Liver (tissue), 9 donors: ENCODE measurements around the gene SMIM15. TPM values are rescaled to one million over a fixed set of nuclear protein-coding genes. Genes with fewer than 3 reads are reported as not detected.

Experiments
- DNase-seq: peaks from one replicate; pipeline ENCODE4 v3.0.0-alpha.2; 2017; ENCODE audit warnings: low spot score
- H3K27ac ChIP-seq, 2 donors: one replicate each; pipeline ENCODE4 v1.7.0; 2013; ENCODE audit warnings: inconsistent platforms in 2 of 2, low read length in 2 of 2, control low read depth in 1 of 2, low read depth in 1 of 2, mild to moderate bottlenecking in 1 of 2
- H3K27me3 ChIP-seq, 4 donors: one replicate each; pipeline versions ENCODE4 v1.6.1 to v1.7.0; 2013; ENCODE audit warnings: low read length in 3 of 4, inconsistent platforms in 1 of 4, mild to moderate bottlenecking in 1 of 4, moderate library complexity in 1 of 4; ENCODE audit not compliant: control insufficient read depth in 4 of 4, insufficient read depth in 4 of 4
- H3K36me3 ChIP-seq, 4 donors: one replicate each; pipeline versions ENCODE4 v1.6.1 to v1.7.0; 2013; ENCODE audit warnings: low read length in 3 of 4, mild to moderate bottlenecking in 3 of 4, low read depth in 1 of 4, moderate library complexity in 1 of 4; ENCODE audit not compliant: control insufficient read depth in 4 of 4, insufficient read depth in 3 of 4
- H3K4me1 ChIP-seq, 4 donors: one replicate each; pipeline versions ENCODE4 v1.6.1 to v1.7.0; 2013; ENCODE audit warnings: low read length in 3 of 4, mild to moderate bottlenecking in 3 of 4, moderate library complexity in 1 of 4; ENCODE audit not compliant: control insufficient read depth in 4 of 4, insufficient read depth in 4 of 4
- H3K4me3 ChIP-seq, 3 donors: one replicate each; pipeline versions ENCODE4 v1.6.1 to v1.7.0; 2013; ENCODE audit warnings: low read length in 3 of 3, control low read depth in 1 of 3, low read depth in 1 of 3, mild to moderate bottlenecking in 1 of 3
- H3K9ac ChIP-seq, 2 donors: one replicate each; pipeline ENCODE4 v1.7.0; 2013; ENCODE audit warnings: low read length in 2 of 2, mild to moderate bottlenecking in 2 of 2, moderate library complexity in 2 of 2, control low read depth in 1 of 2, low read depth in 1 of 2
- H3K9me3 ChIP-seq, 4 donors: one replicate each; pipeline versions ENCODE4 v1.6.1 to v1.7.0; 2013; ENCODE audit warnings: low read length in 3 of 4; ENCODE audit not compliant: control insufficient read depth in 4 of 4
- ATF3 ChIP-seq: IDR thresholded peaks from 2 replicates; pipeline ENCODE4 v1.6.1; 2016; ENCODE audit warnings: antibody characterized with exemption
- FOXA1 ChIP-seq: IDR thresholded peaks from 2 replicates; pipeline ENCODE4 v1.6.1; 2016; ENCODE audit warnings: antibody characterized with exemption
- GABPA ChIP-seq, 2 donors: IDR thresholded peaks in 1 of 2; conservative IDR thresholded peaks in 1 of 2; 2 replicates each; pipeline ENCODE4 v1.6.1; 2016; ENCODE audit warnings: antibody characterized with exemption in 2 of 2, mild to moderate bottlenecking in 1 of 2, moderate library complexity in 1 of 2
- HNF4A ChIP-seq, 2 donors: conservative IDR thresholded peaks; 2 replicates each; pipeline ENCODE4 v1.6.1; 2016; ENCODE audit warnings: antibody characterized with exemption in 2 of 2, mild to moderate bottlenecking in 2 of 2
- RXRA ChIP-seq, 2 donors: IDR thresholded peaks; 2 replicates each; pipeline ENCODE4 v1.6.1; 2017 to 2018; ENCODE audit warnings: antibody characterized with exemption in 2 of 2, mild to moderate bottlenecking in 1 of 2
- SP1 ChIP-seq: IDR thresholded peaks from 2 replicates; pipeline ENCODE4 v1.6.1; 2018; ENCODE audit warnings: antibody characterized with exemption, mild to moderate bottlenecking
- YY1 ChIP-seq: IDR thresholded peaks from 2 replicates; pipeline ENCODE4 v1.6.1; 2016; ENCODE audit warnings: antibody characterized with exemption, mild to moderate bottlenecking
- WGBS: extraction: QIAGEN DNeasy Blood & Tissue Kit; methylation state at CpG from one replicate; pipeline ENCODE4 v1.1.7; 2013; 5-methylcytosine and 5-hydroxymethylcytosine counted together
- polyA plus RNA-seq, 2 donors: library from polyadenylated mRNA; stranded (reverse) in 1 of 2; unstranded in 1 of 2; fragments of 200-250 nt in 1 of 2; fragments of >200 nt in 1 of 2; fragmentation: Nextera tagmentation in 1 of 2; extraction: Ambion mirVana in 1 of 2; gene quantifications; one replicate each; pipeline versions ENCODE4 v1.2.1 to v1.2.3, GENCODE V29; 2013 to 2015
- total RNA-seq, 2 donors: library from RNA; depleted of rRNA; stranded (reverse); fragments of >200 nt; gene quantifications; one replicate each; pipeline ENCODE4 v1.2.3, GENCODE V29; 2014
- TF ChIP-seq, protein P1 (sequence below): IDR thresholded peaks from 2 replicates; pipeline ENCODE4 v1.6.1; 2016; ENCODE audit warnings: antibody characterized with exemption
- TF ChIP-seq, protein P2 (sequence below): IDR thresholded peaks from 2 replicates; pipeline ENCODE4 v1.6.1; 2016; ENCODE audit warnings: antibody characterized with exemption
- TF ChIP-seq, protein P3 (sequence below): IDR thresholded peaks from 2 replicates; pipeline ENCODE4 v1.6.1; 2016; ENCODE audit warnings: antibody characterized with exemption, mild to moderate bottlenecking
- donor health status: healthy.
- donor health status: healthy.
- donor health status: healthy.
- donor health status: healthy.
- donor health status: healthy.

The SMIM15 gene
- total and polyA plus RNA-seq, 4 donors: 20.1 to 31.2 (median 24.4) TPM

GRCh38 chr5:61205013-61205412 is 42.7 kb upstream of the SMIM15 start (continued):
- TF ChIP-seq HNF4A (conservative IDR thresholded peaks at IDR 0.05): no peak
- TF ChIP-seq, protein P1, sequence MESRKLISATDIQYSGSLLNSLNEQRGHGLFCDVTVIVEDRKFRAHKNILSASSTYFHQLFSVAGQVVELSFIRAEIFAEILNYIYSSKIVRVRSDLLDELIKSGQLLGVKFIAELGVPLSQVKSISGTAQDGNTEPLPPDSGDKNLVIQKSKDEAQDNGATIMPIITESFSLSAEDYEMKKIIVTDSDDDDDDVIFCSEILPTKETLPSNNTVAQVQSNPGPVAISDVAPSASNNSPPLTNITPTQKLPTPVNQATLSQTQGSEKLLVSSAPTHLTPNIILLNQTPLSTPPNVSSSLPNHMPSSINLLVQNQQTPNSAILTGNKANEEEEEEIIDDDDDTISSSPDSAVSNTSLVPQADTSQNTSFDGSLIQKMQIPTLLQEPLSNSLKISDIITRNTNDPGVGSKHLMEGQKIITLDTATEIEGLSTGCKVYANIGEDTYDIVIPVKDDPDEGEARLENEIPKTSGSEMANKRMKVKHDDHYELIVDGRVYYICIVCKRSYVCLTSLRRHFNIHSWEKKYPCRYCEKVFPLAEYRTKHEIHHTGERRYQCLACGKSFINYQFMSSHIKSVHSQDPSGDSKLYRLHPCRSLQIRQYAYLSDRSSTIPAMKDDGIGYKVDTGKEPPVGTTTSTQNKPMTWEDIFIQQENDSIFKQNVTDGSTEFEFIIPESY: no peak

DNA sequence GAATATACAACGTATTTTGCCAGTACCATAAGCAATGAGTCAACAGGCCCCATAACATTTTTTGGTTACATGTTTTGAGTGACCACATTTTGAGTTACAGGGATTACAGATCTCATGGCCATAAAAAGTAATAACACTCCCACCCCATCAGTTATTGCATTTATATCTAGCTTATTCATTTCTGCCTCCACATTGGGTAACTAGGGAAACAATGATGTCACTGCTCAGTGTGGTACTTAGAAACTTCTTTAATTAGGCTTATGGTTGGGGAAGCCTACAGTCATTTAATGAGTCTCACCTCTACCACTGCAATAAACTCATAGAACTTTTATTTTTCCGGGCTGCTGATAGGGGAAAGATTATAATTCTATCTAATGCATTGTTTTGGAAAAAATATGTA is 39.9 kb upstream of the SMIM15 start:
- Histone ChIP-seq H3K9me3 (no peaks in the 10 kb centered on the region), H3K27me3 (no peaks in the 10 kb centered on the region), H3K4me3 (no peak overlapping the region), H3K4me1 (no peaks in the 10 kb centered on the region), H3K36me3 (no peaks in the 10 kb centered on the region), H3K9ac (no peak overlapping the region), H3K27ac (no peak overlapping the region)
- TF ChIP-seq RXRA (IDR thresholded peaks at IDR 0.05) (no peak), SP1 (no peak), GABPA (IDR thresholded peaks at IDR 0.05 in 1 of 2, conservative IDR thresholded peaks at IDR 0.05 in 1 of 2) (no peak), FOXA1 (no peak)
- DNase-seq: no peak
- 82% methylated on average over 2 of the region's 2 CpGs for WGBS

GRCh38 chr5:61200582-61201155 is 38.4 kb upstream of the SMIM15 start:
- no peak overlapping the region for H3K27ac ChIP-seq
- H3K4me1 ChIP-seq: no peaks in the 10 kb centered on the region
- no peaks in the 10 kb centered on the region for H3K9me3 ChIP-seq
- TF ChIP-seq YY1: no peak
- TF ChIP-seq, protein P2, sequence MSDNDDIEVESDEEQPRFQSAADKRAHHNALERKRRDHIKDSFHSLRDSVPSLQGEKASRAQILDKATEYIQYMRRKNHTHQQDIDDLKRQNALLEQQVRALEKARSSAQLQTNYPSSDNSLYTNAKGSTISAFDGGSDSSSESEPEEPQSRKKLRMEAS: no peak
- TF ChIP-seq SP1: no peak
- no peak for TF ChIP-seq ATF3
- TF ChIP-seq HNF4A (conservative IDR thresholded peaks at IDR 0.05): no peak
- TF ChIP-seq, protein P3, sequence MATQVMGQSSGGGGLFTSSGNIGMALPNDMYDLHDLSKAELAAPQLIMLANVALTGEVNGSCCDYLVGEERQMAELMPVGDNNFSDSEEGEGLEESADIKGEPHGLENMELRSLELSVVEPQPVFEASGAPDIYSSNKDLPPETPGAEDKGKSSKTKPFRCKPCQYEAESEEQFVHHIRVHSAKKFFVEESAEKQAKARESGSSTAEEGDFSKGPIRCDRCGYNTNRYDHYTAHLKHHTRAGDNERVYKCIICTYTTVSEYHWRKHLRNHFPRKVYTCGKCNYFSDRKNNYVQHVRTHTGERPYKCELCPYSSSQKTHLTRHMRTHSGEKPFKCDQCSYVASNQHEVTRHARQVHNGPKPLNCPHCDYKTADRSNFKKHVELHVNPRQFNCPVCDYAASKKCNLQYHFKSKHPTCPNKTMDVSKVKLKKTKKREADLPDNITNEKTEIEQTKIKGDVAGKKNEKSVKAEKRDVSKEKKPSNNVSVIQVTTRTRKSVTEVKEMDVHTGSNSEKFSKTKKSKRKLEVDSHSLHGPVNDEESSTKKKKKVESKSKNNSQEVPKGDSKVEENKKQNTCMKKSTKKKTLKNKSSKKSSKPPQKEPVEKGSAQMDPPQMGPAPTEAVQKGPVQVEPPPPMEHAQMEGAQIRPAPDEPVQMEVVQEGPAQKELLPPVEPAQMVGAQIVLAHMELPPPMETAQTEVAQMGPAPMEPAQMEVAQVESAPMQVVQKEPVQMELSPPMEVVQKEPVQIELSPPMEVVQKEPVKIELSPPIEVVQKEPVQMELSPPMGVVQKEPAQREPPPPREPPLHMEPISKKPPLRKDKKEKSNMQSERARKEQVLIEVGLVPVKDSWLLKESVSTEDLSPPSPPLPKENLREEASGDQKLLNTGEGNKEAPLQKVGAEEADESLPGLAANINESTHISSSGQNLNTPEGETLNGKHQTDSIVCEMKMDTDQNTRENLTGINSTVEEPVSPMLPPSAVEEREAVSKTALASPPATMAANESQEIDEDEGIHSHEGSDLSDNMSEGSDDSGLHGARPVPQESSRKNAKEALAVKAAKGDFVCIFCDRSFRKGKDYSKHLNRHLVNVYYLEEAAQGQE: no peak
- no peak overlapping the region for H3K9ac ChIP-seq
- WGBS: 89% methylated on average over 8 of the region's 8 CpGs
- no peak overlapping the region for H3K4me3 ChIP-seq
- no peaks in the 10 kb centered on the region for H3K36me3 ChIP-seq
- H3K27me3 ChIP-seq: no peaks in the 10 kb centered on the region
- DNase-seq: no peak
